Measurements from ENCODE around the gene ZNF267.
"Not testable (repeated sequence)": the region's sequence is repeated elsewhere in the genome, so short reads cannot be mapped to it uniquely, and the experiment has no call there.

ZNF267 gene

DNA sequence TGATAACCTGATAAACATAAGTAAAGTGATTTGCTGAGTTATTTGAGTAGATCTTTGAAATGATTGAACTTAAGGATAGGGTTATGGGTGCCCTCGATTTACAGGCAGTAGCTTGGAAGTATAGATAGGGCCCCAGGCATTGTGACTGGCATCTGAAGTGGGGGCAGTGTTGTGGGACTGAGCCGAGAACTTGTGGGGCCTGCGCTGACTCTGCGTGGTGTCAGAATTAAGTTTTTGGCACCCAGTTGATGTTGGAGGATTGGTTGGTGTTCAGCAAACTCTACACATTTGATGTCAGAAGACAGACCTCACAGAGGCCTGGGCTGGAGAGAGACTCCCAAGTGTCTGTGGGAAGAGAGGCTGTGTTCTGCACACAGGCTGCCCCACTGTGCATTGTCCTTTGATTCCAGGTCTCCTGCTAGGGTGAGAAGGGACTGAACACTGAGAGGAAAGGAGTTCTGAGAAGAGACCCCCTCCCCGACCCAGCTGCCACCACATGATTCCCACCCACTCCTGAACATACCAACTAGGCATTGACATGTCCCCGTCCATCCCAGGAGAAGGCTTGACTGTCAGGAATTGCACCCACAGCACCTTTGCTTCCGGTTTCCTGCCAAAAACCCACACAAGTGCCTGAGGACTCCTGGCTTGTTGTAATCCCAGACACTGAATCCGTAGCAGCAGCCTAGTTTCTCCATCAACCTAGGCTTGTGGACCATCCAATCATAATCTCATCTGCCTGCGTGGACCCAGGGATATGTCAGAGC lies 4.5 kb downstream of the ZNF267 start:
- no peak for DNase-seq (ENCODE audit: low read depth)

DNA sequence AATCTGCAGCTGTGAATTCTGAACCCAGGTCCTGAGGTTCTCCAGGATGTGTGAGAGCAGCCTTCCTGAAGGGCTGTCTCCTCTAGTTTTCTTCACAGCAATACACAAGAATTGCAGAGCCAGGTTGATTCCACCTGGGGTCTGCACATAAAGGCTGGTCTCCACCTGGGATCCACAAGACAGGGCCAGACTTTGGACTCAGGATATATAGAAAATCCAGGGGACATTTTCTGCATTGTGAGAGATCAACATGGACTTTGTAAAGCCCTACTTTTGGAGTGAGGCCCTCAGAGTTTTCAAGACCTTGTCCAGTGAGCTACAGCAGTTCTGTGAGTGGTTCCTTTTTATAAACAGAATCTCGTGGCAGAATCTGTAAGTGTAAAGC lies 6.3 kb downstream of the ZNF267 start:
- no peak for DNase-seq (ENCODE audit: low read depth)

DNA sequence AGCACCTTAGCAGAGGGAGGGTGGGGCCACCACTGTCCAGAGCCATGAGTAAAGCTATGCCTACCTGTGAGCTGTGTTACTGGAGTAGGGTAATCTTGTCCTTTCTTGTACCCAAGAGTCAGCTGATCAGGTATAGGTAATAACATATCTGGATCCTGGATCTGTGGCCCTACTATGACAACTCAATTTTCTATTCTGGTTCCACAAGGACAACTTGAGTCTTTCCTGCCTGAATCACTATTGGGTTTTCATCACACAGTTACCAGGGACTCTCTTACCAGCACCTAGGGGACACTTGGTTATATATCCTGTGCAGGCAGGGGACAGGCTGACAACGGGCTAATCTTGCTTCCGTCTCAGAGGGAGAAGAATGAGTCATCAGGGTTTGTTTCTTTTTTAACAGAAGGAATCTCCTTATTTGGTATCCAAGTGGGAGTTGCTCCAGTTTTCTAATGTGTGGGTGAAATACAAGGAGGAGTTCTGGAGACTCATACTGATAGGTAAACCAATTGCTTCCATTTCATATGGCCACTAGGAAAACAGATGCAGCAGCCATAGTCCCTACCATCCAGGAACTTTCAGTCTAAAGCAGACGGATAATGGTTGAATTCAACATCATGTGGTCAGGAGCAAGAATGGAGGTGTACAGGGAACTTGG lies 6.8 kb downstream of the ZNF267 start:
- peak; percentile 22 for DNase-seq (ENCODE audit: low read depth)

DNA sequence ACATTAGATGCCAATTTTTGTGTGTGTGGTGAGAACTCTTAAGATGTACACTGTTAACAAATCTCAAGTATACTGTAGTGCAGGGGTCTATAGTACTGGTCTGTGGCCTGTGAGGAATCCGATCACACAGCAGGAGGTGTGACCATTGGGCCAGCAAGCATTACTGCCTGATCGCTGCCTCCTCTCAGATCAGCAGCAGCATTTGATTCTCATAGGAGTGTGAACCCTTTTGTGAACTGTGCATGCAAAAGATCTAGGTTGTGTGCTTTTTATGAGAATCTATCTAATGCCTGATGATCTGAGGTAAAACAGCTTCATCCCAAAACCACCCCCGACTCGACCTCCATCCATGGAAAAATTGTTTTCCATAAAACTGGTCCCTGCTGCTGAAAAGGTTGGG lies 12.6 kb downstream of the ZNF267 start:
- DNase-seq (ENCODE audit: low read depth) = no peak

DNA sequence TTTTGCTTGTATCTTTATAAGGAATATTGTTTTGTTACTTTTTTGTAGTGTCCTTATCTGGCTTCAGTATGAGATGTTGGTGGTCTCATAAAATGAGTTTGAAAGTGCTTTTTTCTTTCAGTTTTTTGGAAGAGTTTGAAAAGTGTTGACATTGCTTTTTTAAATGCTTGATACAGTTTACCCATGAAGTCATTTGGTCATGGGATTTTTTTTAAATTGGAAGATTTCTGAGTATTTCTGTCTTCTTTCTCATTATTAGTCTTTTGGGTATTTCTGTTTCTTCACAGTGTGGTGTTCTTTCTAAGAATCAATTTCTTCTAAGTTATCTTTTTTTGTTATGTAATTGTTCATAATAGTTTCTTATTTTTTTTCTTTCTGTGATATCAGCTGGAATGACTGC lies 15.1 kb downstream of the ZNF267 start:
- no peak for DNase-seq (ENCODE audit: low read depth)

DNA sequence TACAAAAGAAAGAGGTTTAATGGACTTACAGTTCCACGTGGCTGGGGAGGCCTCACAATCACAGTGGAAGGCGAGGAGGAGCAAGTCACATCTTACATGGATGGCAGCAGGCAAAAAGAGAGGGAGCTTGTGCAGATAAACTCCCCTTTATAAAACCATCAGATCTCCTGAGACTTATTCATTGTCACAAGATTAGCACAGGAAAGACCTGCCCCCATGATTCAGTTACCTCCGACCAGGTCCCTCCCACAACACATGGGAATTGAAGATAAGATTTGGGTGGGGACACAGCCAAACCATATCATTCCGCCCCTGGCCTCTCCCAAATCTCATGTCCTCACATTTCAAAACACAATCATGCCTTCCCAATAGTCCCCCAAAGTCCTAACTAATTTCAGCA lies 18.5 kb downstream of the ZNF267 start:
- not testable (repeated sequence) for DNase-seq (ENCODE audit: low read depth)

DNA sequence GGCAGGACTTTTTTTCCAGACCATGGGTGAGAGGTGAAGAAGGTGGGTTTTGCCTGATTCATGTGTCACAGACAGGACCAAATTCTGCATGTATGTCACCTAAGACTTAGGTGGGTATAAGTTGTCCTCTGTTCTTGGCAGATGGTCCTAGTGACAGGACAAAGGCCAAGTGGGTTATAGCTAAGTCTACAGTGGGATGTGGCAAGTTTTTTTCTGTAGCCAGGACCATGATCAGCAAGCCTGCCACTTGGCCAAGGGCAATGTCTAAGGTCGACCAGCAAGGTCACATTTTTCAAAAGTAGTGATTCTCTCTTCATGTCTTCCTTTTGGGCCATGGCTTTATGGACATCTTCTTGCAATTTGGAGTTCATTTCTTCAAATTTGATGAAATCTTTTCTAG lies 20.2 kb downstream of the ZNF267 start:
- no peak for DNase-seq (ENCODE audit: low read depth)

DNA sequence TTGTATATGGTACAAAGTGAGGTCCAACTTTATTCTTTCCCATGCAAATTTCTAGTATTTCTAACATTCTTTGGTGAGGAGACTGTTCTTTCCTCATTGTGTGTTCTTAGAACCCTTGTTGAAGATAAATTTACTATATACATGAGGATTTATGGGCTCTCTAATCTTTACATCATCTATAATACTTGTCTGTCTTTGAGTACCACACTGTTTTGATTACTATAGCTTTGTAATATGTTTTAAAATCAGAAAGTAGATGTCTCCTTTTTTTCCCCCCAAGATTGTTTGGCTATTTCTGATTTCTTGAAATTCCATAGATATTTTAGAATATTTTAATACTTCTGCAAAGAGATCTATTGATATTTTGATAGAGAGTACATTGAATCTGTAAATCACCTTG lies 23.7 kb downstream of the ZNF267 start:
- no peak for DNase-seq (ENCODE audit: low read depth)

DNA sequence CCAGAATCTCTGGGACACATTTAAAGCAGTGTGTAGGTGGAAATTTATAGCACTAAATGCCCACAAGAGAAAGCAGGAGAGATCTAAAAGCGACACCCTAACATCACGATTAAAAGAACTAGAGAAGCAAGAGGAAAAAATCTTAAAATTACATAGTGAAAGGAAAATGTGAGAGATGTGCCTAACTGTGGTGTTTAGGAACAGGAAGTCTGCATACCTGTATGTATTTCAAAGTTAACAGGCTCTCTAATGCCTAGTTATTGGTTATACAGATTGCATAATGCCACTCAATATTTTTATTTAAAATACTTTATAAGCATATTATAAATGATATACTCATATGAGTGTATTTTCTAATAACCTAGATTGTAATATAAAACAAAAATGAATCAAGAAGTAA lies 25.9 kb downstream of the ZNF267 start:
- no peak for DNase-seq (ENCODE audit: low read depth)

DNA sequence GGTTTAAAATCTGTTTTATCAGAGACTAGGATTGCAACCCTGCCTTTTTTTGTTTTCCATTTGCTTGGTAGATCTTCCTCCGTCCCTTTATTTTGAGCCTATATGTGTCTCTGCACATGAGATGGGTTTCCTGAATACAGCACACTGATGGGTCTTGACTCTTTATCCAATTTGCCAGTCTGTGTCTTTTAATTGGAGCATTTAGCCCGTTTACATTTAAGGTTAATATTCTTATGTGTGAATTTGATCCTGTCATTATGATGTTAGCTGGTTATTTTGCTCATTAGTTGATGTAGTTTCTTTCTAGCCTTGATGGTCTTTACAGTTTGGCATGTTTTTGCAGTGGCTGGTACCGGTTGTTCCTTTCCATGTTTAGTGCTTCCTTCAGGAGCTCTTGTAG lies 31.0 kb downstream of the ZNF267 start:
- DNase-seq (ENCODE audit: low read depth) = not testable (repeated sequence)

DNA sequence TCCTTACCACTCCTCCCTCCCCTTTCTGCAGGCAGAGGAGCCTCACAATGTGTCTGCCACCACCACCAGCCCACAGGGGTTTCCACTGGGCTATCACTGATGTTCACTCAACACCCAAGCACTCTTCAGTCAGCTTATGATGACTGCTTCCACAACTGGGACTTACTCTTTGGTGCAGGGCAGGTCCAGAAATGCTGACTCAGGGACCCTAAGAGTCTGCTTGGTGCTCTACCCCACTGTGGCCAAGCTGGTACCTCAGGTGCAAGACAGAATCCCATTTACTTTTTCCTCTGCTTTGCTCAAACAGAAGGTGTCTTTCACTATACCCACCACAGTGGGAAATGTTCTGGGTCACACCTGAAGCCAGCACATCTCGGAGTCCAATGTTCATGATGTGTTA lies 40.1 kb downstream of the ZNF267 start:
- no peak for DNase-seq (ENCODE audit: low read depth)

DNA sequence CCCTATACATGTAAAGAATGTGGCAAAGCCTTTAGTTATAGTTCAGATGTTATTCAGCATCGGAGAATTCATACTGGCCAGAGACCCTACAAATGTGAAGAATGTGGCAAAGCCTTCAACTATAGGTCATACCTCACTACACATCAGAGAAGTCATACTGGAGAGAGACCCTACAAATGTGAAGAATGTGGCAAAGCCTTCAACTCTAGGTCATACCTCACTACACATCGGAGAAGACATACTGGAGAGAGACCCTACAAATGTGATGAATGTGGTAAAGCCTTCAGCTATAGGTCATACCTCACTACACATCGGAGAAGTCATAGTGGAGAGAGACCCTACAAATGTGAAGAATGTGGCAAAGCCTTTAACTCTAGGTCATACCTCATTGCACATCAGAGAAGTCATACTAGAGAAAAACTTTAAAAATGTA lies 42.5 kb downstream of the ZNF267 start:
- DNase-seq (ENCODE audit: low read depth) = no peak

DNA sequence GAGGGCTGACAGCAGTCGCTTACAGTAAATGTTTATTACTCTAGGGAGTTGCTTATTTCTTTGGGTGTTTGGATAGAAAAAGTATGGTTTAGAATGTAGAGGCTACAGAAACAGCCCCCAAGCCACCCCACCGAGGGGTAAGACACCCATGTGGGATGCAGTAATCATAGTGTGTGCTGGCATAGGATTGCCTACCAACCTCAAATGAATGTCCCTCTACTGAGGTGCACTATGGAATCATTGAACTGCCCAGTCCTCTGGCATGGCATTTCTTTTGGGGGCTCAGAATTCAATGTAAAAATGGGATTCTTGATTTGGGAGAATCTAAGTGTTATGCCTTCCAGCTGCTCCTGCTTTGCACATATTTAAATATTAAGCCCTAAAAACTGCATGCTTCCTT lies 46.8 kb downstream of the ZNF267 start:
- DNase-seq (ENCODE audit: low read depth) = no peak

DNA sequence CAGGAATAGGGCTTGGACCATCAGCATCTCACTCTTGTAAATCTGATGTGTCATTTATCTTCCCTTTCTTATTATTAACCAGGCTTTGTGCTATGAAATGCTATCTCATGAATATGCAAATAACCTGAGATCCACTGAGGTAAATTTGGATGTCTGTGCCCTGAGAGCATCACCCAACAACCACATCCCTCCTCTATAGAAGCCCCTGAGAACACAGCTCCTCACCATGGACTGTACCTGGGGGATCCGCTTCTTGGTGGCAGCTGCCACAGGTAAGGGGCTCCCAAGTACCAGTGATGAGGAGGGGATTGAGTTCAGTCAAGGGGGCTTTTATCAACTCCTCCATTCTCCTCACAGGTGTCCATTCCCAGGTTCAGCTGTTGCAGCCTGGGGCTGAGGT lies 78.2 kb downstream of the ZNF267 start:
- DNase-seq (ENCODE audit: low read depth) = not testable (repeated sequence)

DNA sequence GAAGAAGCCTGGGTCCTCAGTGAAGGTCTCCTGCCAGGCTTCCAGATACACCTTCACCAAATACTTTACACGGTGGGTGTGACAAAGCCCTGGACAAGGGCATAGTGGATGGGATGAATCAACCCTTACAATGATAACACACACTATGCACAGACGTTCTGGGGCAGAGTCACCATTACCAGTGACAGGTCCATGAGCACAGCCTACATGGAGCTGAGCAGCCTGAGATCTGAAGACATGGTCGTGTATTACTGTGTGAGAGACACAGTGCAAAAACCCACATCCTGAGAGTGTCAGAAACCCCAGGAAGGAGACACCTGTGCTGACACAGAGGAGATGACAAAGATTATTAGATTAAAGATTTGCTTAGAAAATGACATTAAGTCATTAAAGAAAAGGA lies 78.6 kb downstream of the ZNF267 start:
- DNase-seq (ENCODE audit: low read depth) = peak; percentile 26

DNA sequence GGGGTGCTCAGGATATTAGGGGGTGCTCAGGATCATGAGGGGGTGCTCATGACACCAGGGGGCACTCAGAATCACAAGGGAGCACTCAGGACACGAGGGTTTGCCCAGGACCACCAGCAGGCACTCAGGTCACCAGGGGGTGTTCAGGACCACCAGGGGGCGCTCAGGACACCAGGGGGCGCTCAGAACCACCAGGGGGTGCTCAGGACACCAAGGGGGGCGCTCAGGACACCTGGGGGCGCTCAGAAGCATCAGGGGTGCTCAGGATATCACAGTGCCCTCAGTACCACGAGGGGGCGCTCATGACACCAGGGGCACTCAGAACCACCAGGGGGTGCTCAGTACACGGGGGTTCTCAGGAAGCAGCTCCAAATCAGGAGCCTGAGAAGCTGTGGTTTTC lies 82.6 kb downstream of the ZNF267 start:
- peak; percentile 15 for DNase-seq (ENCODE audit: low read depth)

DNA sequence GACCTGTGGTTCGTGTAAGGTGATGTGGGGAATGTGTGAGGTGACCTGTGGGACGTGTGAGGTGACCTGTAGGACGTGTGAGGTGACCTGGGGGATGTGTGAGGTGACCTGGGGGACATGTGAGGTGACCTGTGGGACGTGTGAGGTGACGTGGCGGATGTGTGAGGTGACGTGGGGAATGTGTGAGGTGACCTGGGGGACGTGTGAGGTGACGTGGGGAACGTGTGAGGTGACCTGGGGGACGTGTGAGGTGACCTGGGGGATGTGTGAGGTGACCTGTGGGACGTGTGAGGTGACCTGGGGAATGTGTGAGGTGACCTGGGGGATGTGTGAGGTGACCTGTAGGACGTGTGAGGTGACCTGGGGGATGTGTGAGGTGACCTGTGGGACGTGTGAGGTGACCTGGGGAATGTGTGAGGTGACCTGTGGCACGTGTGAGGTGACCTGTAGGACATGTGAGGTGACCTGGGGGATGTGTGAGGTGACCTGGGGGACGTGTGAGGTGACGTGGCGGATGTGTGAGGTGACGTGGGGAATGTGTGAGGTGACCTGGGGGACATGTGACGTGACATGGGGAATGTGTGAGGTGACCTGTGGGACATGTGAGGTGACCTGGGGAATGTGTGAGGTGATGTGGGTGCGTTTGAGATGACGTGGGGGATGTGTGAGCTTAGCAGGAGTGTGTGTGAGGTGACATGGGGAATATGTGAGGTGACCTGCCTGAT lies 86.7 kb downstream of the ZNF267 start:
- not testable (repeated sequence) for DNase-seq (ENCODE audit: low read depth)
